H1 (cell line): ENCODE results near the gene SRRT. TPM values are rescaled to one million over a fixed set of nuclear protein-coding genes. Genes with fewer than 3 reads are reported as not detected.
A peak's percentile ranks its signal among the peaks of the same experiment; 100 is the strongest.

Source experiments
- BCL11A ChIP-seq, 2 experiments: IDR thresholded peaks; one replicate each; pipeline ENCODE4 v1.6.1; 2011; ENCODE audit warnings: low read depth in 2 of 2, low read length in 2 of 2, mild to moderate bottlenecking in 2 of 2
- BRCA1 ChIP-seq: IDR thresholded peaks from 2 replicates; pipeline ENCODE4 v1.6.1; 2012; ENCODE audit warnings: low read depth, low read length, improper control_type of control experiment
- HDAC2 ChIP-seq, 2 experiments: fragments of 300-600 bp in 1 of 2; sonication (generic) in 1 of 2; IDR thresholded peaks; 2 replicates each; pipeline ENCODE4 v1.6.1; 2011 to 2012; ENCODE audit warnings: low read depth in 2 of 2, low read length in 2 of 2, mild to moderate bottlenecking in 2 of 2, moderate library complexity in 2 of 2, borderline replicate concordance in 1 of 2, inconsistent platforms in 1 of 2
- KDM1A ChIP-seq: fragments of 200-600, 300-600 bp; sonication (generic); IDR thresholded peaks from 2 replicates; pipeline ENCODE4 v1.7.1; 2016; ENCODE audit warnings: mild to moderate bottlenecking, low read length, borderline replicate concordance
- polyA plus RNA-seq, 7 experiments: library from polyadenylated mRNA; depleted of rRNA in 3 of 7; stranded (reverse) in 5 of 7; unstranded in 2 of 7; fragments of >200 nt in 5 of 7; fragments of 200-250 nt in 2 of 7; gene quantifications; 1 replicate in 5 of 7; 2 replicates in 1 of 7; 4 replicates in 1 of 7; pipeline versions ENCODE4 v1.2.1 to v1.2.3, GENCODE V29; 2011 to 2013; ENCODE audit warnings: missing spikeins in 2 of 7, mixed read lengths in 2 of 7
- total RNA-seq: library from RNA; stranded (reverse); fragmentation: NEBNext Ultra II Directional; extraction: Animal tissue kit (Norgen Biotek cat#: 25700); gene quantifications from 2 replicates; pipeline ENCODE4 v1.2.1, GENCODE V29; 2021

The SRRT gene
- total and polyA plus RNA-seq, 2 of the 8 experiments (the other 6 are each of a cell fraction or from before 2014, with no cell fraction given), result 66.7 to 237 TPM

DNA sequence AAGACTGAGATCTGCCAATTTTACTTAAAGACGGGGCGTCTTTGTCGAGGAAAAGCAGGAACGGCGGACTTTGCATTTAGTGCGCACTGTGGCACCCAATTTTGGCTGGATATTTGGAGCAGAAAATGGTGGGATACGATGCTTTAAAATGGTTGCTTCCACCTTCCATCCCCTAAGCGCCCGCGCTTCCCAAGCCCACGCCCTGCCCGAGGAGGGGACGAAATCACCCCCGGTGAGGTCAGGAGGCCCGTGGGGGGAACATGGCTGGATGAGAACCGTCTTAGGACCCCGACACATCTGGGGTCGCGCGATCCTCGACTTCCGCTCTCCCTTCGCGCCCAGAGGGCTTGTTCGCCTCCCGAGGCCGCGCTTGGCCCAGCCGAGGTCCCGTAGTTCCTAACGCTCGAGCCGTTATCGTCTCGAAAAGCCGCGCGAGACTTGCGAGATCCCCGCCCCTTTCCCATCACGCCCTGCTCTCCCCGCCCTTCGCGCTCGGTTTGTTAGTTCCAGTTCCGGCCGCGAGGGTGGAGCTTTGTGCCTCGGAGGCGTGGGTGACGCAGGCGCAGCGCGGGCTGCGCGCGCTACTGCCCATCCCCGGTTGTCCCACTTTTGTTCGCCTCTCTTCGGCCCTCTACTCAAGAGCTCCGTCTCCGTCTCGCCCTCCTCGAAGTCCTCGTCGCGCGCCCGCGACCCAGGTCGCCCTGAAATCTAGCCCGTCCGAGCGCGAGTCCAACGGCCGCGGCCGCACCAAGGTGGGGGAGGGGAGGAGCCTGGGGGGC is at the start of gene SRRT (continued):
- TF ChIP-seq KDM1A (no peak), HDAC2 (IDR thresholded peaks at IDR 0.05; ENCODE audit: borderline replicate concordance in 1 of 2, low read depth in 2 of 2, low read length in 2 of 2) (no peak; a peak in 1 of 4 replicates), BCL11A (IDR thresholded peaks at IDR 0.05; ENCODE audit: low read depth in 2 of 2, low read length in 2 of 2) (no peak), BRCA1 (peak; percentile 86)
